Fibroblast of upper back skin (primary cell): ENCODE measurements around the gene ATP8B1.
A peak's percentile ranks its signal among the peaks of the same experiment; 100 is the strongest.

Source experiments
- DNase-seq: peaks from one replicate; pipeline ENCODE4 v3.0.0-alpha.2; 2013

ATP8B1 gene

DNA sequence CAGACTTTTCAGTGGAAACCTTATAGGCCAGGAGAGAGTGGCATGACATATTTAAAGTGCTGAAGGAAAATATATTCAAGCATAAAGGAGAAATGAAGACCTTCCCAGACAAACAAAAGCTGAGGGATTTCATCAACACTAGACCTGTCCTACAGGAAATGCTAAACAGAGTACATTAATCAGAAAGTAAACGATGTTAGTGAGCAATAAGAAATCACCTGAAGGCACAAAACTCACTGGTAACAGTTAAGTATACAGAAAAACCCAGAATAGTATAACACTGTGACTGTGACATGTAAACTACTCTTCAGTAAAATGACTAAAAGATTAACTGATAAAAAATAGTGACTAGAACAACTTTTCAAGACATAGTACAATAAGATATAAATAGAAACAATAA is 87.4 kb downstream of the ATP8B1 start:
- DNase-seq: no peak

DNA sequence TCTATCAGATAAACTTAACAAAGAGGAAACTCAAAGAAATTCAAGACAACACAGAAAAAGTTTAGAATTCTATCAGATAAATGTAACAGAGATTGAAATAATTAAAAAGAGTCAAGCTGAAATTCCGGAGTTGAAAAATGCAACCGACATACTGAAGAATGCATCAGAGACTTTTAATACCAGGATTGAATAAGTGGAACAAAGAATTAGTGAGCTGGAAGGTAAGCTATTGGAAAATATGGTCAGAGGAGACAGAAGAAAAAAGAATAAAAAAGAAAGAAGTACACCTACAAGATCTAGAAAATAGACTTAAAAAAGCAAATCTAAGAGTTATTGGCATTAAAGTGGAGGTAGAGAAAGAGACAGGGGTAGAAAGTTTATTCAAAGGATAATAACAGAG is 88.0 kb downstream of the ATP8B1 start:
- DNase-seq: no peak

DNA sequence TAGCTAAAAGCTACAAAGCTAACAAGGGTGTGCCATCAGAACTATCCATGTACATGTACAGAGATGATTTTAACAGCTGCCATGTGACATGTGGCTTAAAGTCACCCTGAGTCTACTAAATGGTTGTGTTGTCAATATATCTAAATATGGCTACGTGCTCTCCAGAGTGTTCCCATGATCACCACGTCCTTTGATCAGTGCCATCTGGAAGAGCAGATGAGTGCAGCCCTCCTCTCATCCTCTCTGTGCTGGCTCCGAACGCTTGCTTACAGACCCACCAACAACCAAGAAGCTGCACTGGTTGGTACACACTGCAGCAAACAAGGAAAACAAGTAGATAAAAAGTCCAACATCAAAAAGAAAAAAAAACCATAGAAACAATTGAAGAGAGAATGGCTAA is 92.9 kb downstream of the ATP8B1 start:
- no peak for DNase-seq

DNA sequence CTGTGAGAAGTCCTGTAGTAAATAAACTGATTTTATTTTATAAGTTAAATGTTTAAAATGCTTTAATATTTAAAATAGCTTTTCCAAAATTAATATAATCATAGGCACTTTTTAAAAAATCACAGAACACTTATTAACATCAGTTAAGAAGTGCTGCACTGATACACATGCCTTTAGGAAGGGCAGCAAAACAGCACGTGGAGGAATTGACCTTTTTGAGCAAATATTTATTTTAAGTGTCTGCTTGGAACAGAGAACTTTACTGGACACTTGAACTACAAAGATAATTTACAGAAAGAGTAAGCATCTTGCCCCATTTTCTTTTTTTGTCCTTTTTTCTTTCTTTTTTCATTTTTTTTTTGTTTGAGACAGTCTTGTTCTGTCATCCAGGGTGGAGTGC is 93.8 kb downstream of the ATP8B1 start:
- no peak for DNase-seq

DNA sequence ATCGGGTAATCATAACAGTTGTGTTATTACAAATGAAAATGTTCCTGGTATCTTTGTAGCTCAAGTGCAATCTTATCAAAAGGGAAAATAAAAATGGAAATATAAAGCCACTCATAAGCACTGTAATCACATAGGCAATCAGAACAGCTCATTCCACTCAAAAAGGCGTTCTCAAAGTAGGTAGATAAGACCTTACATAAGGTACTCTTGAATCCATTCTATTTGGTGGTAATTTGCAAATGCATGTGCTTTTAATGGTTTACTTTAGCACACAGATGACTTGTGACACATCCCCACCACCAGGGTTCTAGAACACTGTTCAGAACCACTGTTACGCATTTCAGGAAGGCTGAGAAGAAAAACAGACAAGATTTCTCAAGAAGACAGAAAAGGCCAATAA is 94.8 kb downstream of the ATP8B1 start:
- DNase-seq: no peak

DNA sequence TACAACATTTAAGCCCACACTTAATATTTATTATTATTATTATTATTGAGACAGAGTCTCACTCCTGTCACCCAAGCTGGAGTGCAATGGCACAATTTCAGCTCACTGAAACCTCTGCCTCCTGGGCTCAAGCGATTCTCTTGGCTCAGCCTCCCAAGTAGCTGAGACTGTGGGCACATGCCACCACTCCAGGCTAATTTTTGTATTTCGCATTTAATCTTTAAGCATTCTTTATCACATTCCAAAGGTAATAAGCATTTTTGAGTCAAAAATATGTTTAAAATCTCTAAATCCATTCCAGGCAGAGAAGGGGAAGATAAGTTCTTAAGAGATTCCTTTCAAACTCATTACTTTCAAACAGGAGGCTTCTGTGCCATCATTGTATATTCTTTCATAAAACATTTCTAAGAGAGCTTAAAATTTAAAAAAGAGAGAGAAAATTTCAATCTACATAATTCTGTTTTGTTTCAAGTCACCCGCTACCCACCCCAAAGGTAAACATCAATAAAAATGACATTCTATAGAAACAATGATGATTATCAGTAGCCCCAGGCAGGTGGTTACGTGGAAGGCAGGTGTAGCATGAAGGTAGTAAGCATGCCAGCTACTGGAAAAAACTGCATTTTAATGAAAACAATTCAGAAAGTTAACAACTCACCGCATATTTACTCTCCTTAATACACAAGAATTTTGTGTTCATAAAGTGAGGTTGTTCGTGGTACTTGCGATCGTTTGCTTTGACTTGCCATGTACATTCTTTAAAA is 97.1 kb downstream of the ATP8B1 start:
- DNase-seq: no peak

DNA sequence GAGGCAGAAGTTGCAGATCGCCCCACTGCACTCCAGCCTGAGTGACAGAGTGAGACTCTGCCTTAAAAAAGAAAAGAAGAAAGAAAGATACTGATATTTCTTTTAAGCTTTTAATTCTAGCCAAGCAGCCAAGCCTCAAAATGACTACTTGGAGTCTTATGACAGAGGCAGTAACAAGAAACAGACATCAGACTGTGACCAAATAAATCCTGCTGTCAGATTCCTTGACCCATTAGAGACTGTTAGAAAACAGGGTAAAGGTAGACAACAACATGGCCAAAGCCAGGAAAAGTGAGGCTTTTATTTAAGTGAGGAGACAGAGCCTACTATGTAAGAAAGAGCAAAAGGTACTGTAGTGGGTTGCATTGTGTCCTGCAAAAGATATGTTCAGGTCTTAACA is 98.1 kb downstream of the ATP8B1 start:
- DNase-seq: no peak

DNA sequence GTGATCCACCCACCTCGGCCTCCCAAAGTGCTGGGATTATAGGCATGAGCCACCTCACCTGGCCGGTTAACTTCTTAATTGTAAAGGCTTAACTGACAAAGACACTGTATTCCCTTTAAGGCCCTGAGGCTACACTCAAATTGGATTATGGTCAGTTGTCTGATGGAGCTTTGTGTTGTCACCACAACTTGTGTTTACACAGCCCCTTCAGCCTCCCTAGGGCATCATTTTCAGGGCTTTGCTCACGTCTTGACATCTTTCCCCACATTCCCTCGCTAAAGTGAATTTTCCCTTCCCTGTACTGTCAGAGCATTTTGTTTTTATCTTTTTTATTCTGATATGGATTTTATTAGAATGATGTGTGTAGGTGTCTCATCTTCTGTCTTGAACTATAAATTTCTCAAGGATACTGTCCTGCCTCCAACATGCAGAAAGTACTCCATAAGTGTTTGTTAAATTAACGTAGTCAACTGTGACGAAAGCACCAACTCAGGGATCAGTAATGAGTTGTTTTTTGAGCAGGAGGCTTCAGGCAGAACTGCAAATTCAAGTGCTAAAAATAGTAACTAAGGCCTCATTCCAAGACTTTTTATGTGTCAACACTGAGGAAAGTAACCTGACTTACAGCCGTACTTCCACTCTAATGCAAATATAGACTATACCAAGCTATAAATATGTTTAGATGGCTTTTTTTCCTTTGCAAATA is 104.4 kb downstream of the ATP8B1 start:
- DNase-seq: peak; percentile 74

DNA sequence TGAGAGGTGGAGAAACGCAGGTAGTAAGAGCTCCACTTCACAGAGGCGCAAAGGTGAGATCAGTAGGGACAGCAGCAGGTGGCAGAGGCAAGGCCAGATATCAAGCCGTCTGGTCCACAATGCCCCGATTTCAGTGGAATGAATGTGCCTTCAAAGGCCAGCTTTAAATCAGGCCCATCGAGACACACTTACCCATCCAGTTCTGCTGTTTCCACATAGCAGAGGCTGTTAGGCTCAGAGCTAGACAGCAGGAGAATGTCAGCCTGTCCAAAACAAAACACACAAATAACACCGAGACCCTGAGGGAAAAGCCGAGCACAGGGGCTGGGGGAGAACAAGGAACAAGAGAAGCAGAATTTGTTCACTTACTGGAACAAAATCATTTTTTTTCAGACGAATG is 105.7 kb downstream of the ATP8B1 start:
- no peak for DNase-seq

DNA sequence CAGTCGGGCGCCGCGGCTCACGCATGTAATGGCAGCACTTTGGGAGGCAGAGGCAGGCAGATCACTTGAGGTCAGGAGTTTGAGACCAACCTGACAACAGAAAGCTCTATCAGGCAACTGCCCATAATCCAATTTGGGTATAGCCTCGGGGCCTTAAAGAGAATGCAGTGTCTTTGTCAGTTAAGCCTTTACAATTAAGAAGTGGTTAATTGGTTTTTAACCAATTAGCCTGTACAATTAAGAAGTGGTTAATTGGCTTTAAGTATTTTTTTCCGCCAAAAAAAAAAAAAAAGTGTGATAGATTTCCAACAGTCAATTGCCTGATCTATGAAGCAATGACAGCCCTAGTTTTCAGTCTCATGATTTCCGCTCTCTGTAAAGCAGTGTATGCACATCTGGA is 106.8 kb downstream of the ATP8B1 start:
- no peak for DNase-seq

DNA sequence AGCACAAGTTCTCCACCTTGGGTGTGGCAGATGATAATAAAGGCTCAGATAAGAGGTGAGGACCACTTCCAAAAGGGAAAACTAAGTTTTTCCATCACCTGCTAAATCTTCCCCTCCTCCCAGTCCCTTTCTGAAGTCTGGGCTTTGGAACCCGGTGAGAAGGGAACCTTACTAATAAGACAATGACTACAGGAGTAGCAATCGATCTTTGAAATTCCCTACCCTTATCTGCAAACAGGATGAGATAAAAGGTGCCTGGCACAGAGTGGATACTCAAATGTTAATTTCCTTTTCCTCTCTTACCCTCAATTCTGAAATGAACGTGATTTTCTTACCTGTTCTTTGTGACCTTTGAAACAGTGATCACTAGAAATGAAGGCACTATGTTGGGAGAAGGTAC is 111.8 kb downstream of the ATP8B1 start:
- DNase-seq: no peak

DNA sequence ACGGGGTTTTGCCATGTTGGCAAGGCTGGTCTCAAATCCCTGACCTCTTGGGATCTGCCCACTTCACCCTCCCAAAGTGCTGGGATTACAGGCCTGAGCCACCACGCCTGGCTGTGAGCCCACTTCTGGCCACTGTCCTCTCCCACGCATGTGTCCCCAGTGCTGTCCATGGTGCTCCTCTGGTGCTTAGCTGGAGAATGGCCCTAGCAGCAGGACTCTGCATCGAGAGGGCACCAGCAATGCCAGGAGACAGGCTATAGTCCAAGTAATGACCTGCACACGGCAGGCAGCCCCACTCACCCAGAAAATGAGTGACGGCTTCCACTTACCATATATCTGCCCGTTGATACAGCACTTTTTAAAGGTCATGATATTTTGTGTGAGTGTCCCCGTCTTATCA is 115.1 kb downstream of the ATP8B1 start:
- no peak for DNase-seq

DNA sequence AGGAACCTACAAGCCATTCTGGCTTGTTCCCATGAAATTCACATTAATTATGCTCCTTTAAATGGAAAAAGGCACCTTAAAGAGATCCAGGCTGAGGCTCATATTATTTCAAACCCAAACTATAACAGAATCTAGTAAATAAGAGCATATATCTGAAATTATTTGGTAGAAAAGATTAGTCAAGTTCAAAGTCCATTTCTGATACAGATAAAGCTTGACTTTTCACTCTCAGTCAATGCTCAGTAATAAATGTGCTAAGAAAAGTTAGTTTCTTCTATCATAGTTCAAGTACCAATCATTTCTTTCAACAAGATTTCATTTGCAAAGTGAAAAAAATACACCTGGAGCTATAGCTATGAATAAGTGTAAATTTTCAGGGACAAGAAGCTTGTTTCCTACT is 119.6 kb downstream of the ATP8B1 start:
- no peak for DNase-seq

DNA sequence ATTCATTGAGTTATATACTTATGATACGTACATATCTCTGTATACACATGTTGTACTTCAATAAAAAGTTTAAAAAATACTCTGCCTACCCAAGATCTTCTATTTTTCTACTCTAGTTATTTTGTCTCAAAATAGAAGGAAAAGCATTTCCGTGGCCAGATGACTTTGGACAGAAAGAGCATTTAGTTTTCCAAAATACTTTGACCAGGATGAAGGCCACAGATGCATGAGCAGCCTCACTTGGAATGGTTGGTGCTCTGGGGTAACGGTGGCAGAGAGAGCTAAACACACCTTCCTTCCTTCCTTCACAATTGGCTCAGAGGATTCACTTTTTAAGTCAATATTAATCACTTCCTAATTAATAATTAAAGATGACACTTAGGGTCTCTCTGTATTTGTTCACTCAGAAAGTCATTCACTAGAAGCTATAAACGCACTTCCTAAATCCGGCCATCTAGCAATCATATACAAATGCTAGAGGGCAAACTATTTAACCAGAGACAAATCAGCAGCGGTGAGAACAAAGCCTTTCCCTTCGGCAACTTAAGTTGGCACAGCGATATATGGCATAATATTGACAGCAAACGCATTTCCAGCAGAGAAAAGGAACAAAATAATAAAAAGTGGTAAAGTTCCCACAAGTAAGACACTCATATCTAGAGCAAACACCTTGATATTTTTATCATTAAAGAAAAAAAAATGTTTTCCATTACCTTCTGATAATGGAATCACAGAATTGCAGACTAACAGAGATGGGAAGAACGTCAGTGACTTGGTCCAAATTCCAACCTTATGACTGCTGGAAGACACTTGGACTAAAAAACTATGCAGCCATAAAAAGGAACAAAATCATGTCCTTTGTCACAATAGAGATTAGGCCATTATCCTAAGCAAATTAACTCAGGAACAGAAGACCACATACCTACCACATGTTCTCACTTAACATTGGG is 125.6 kb downstream of the ATP8B1 start:
- DNase-seq: no peak

DNA sequence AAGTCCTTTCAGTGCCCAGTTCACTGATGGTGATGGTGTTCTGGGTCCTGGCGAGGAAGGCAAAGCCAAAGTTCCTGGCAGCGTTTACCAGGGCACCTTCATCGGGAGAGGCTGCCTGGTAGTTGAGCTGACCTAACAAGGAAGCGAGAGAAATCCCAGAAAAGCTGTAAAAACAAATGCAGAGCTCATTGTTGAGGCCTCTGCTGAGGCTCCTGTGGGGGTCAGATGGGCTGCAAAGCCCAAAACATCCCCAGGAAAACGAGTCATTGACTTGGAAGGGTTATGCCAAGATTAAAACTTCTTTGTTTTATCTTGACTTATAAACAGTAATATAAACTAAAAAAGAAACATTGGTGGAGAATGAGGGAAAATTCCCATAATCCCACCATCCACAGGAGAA is 128.2 kb downstream of the ATP8B1 start:
- DNase-seq: no peak

DNA sequence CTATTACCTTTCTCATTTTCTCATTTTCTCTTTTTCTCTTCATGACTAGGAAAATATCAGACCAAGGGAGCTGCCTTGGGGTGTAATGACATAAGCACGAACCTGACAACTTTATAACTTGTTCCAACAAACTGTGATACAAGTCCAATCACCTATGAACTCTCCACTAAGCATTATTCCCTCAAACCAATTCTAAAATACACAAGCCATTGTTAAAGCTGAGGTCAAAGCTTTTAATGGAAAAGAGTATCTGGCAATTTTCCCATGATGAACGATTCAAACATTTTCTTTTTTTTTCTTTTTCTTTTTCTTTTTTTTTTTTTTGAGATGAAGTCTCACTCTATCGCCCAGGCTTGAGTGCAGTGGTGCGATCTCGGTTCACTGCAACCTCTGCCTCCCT is 133.1 kb downstream of the ATP8B1 start:
- no peak for DNase-seq

DNA sequence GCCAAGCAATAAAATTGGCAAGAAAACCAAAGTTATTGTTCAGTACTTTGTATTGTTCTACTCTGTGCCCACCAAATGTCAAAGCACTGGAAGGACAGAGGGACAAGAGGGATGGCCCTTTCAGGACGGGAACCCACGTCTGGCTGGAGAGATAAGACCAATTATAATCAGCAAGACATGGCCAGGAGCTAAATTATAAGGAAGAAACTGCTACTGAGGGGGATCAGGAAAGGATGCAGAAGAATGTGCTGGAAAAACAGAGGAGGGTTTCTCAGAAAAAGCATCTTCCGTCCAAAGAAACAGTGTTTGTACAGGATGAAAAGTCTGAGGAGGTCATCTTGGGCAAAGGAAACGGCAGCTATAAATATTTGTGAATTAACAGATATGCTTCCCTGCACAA is 135.1 kb downstream of the ATP8B1 start:
- DNase-seq: no peak

DNA sequence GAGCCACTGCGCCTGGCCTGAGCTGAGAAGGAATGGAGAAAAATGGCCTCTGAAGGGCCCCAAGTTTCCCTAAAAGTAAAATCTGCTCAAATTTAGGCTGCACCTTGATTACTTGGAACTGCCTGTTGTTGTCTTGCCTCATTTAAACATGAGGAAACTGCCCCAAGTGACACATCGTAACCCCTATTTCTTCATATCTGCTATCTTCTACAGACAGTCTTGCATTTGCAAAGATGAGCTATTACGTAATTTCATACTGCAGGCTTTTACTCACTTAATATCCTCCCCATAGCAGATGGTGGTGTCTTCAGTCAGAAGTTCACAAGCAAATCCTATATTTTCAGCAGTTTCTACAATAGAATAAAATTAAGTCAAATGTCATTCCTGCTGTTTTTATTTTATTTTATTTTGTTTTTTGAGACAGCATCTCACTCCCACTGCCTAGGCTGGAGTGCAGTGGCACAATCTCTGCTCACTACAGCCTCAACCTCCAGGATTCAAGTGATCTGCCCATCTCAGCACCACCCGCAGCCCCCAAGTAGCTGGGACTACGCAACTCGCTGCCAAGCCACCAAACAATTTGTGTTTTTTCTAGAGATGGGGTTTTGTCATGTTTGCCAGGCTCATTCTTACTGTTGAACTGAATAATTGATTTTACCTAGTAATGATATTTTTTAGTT is 136.2 kb downstream of the ATP8B1 start:
- DNase-seq: peak; percentile 68

DNA sequence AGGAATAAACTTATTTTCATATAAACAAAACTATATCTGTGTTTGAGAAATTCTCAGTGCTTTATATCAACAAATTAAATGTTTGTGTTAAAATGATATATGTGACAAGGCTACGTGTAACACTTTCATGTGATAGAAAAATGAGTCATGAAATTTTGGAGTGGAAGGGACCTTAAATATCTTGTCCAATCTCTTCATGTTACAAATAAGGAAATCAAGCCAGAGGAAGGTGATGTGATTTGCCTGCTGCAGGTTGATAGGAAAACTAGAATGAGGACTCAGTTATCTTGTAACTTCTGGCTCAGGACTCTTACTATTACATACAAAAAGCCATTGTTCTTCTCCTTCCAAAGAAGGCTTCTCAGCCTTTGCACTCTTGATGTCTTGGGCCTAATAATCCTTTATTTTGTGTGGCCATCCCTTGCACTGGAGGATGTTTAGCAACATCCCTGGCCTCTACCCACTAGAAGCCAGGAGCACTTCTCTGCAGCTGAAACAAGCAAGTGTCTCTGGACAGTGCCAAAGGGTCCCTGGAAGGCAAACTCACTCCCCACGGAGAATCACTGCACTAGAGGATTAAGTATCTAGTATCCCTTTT is 138.4 kb downstream of the ATP8B1 start:
- DNase-seq: no peak

DNA sequence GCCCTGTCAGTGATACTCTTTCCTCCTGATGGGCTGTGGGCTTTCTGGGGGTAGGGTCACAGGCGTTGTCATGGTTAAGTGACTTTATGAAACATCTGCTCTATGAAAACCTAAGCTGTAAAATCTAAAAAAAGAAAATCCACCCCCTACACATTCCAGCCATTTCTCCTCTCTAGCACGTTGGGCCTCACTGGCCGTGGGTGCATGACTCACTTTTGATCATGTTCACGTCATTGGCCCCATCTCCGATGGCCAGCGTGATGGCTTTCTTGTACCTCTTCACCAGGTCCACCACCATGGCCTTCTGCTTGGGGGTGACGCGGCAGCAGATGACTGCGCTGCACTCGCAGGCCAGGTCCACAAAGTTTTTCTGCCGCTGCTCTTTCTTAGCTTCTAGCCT is 142.2 kb downstream of the ATP8B1 start:
- peak; percentile 72 for DNase-seq

DNA sequence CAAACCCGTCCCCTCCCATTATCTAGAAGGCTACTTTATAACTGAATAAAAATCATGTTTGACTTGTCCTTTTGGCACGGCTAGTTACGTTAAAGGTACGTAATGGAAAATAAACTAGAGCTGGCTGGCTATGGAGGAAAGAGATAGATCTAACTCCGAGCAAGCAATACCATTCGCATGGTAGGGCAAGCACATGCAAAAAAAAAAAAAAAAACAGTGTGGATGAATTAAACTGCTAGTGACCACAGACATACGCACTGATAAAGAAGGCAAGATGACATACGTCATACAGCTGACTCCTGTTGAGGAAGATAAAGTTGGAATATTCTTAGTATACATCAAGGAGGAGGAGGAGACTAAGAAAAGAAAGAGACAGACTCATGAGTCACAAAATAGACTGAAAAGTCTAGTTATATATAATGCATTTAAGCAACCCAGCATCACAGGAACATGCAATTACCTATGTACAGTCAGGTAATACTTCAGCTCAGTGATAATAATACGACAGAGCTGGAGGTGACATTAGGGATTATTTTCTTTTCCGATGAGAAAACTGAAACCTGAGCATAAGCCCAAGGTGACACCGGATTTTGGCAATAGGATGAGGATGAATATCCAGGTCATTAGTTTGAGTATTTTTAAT is 143.5 kb downstream of the ATP8B1 start:
- DNase-seq: peak; percentile 14

DNA sequence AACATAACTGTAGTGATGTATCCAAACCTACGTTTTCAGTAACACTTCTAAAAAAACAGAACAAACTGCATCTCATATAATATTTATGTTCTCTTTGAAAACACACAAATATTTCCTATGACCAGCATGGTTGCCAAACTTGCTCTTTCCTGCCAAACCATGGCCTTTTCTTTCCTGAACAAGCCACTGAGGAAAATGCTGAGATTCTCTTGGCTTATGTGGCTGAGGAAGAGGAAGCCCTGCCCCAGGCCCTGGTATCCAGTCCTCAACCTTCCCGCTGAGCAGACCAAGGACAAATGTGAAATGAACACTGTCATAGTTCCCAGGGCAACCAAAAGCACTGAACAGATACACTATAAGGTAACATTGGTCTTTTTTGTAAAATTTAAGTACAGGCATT is 145.6 kb downstream of the ATP8B1 start:
- DNase-seq: no peak
